Endothelial cell of umbilical vein (primary cell): ENCODE measurements around the gene NPLOC4.

ENCODE experiments used
- EZH2 ChIP-seq: IDR thresholded peaks from 2 replicates; pipeline ENCODE4 v1.6.1; 2012; ENCODE audit warnings: borderline replicate concordance, low read depth, mild to moderate bottlenecking, moderate library complexity, low read length, inconsistent platforms; ENCODE audit not compliant: severe bottlenecking
- POLR2A ChIP-seq: IDR thresholded peaks from 2 replicates; pipeline ENCODE4 v1.6.1; 2012; ENCODE audit warnings: low read depth, mild to moderate bottlenecking, control low read depth, low read length
- POLR2AphosphoS5 ChIP-seq: IDR thresholded peaks from 2 replicates; pipeline ENCODE4 v1.6.1; 2012; ENCODE audit warnings: low read depth, mild to moderate bottlenecking, control low read depth, low read length, moderate library complexity; ENCODE audit not compliant: insufficient read depth
- TF ChIP-seq, protein P1 (sequence below), 2 donors: IDR thresholded peaks; 1 replicate in 1 of 2; 2 replicates in 1 of 2; pipeline ENCODE4 v1.5.1; 2011; ENCODE audit warnings: low read length in 2 of 2, mild to moderate bottlenecking in 2 of 2, moderate library complexity in 2 of 2, control low read depth in 1 of 2, inconsistent platforms in 1 of 2, low read depth in 1 of 2; ENCODE audit not compliant: insufficient read depth in 1 of 2; ENCODE audit errors: extremely low read depth in 1 of 2
- TF ChIP-seq, protein P2 (sequence below): IDR thresholded peaks from 2 replicates; pipeline ENCODE4 v1.6.1; 2011; ENCODE audit not compliant: insufficient read depth, insufficient read length

DNA sequence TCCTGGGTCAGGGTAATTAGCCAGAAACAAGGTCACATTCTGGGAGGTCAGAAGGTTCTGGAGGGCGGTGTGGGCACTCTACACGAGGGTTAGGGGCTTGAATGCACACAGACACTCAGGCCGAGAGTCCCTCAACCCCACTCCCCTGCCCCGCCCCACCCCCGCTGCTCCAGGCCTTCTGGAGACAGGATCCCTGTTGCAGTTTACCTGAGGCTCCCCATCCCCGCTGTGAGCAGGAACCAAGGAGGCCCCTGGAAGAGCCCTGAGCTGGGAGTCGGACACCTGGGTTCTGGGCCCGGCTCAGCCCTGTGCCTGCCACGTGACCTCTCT is 119.9 kb downstream of the NPLOC4 start:
- TF ChIP-seq, protein P1, sequence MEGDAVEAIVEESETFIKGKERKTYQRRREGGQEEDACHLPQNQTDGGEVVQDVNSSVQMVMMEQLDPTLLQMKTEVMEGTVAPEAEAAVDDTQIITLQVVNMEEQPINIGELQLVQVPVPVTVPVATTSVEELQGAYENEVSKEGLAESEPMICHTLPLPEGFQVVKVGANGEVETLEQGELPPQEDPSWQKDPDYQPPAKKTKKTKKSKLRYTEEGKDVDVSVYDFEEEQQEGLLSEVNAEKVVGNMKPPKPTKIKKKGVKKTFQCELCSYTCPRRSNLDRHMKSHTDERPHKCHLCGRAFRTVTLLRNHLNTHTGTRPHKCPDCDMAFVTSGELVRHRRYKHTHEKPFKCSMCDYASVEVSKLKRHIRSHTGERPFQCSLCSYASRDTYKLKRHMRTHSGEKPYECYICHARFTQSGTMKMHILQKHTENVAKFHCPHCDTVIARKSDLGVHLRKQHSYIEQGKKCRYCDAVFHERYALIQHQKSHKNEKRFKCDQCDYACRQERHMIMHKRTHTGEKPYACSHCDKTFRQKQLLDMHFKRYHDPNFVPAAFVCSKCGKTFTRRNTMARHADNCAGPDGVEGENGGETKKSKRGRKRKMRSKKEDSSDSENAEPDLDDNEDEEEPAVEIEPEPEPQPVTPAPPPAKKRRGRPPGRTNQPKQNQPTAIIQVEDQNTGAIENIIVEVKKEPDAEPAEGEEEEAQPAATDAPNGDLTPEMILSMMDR (IDR thresholded peaks at IDR 0.05; ENCODE audit: extremely low read depth in 1 of 2, insufficient read depth in 1 of 2, low read depth in 1 of 2, low read length in 2 of 2) = no peak
- TF ChIP-seq POLR2AphosphoS5 = no peak
- no peak for TF ChIP-seq EZH2
- no peak for TF ChIP-seq POLR2A
- TF ChIP-seq, protein P2, sequence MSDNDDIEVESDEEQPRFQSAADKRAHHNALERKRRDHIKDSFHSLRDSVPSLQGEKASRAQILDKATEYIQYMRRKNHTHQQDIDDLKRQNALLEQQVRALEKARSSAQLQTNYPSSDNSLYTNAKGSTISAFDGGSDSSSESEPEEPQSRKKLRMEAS = no peak
